GM23338 (cell line): ENCODE measurements around the gene SLC35F2.

Experiments
- CTCF ChIP-seq, 2 experiments: fragments of 200-600 bp in 1 of 2; sonication (generic) in 1 of 2; conservative IDR thresholded peaks; 2 replicates each; pipeline versions ENCODE4 v1.5.1 to v1.6.1; 2016 to 2017; ENCODE audit warnings: antibody characterized with exemption in 2 of 2, low read depth in 2 of 2, mild to moderate bottlenecking in 2 of 2, moderate library complexity in 1 of 2
- EZH2 ChIP-seq: fragments of 200-600 bp; sonication (generic); IDR thresholded peaks from one replicate; pipeline ENCODE4 v1.8.0; 2017; ENCODE audit warnings: antibody characterized with exemption, mild to moderate bottlenecking, low read depth; ENCODE audit not compliant: unreplicated experiment
- NANOG ChIP-seq: IDR thresholded peaks from 2 replicates; pipeline ENCODE4 v1.6.1; 2016; ENCODE audit warnings: antibody characterized with exemption, borderline replicate concordance
- POLR2AphosphoS5 ChIP-seq: IDR thresholded peaks from 2 replicates; pipeline ENCODE4 v1.6.1; 2016; ENCODE audit warnings: antibody characterized with exemption, low read depth
- REST ChIP-seq: IDR thresholded peaks from one replicate; pipeline ENCODE4 v1.6.1; 2018; ENCODE audit warnings: antibody characterized with exemption; ENCODE audit not compliant: unreplicated experiment

- TF ChIP-seq REST = no peak
- TF ChIP-seq NANOG = no peak
- TF ChIP-seq CTCF (conservative IDR thresholded peaks at IDR 0.05; ENCODE audit: low read depth in 2 of 2) = no peak
- no peak for TF ChIP-seq POLR2AphosphoS5
- no peak for TF ChIP-seq EZH2
Measured at GRCh38 chr11:107785401-107785800, 73.2 kb downstream of the SLC35F2 start.
